Measurements from ENCODE around the gene DSC3.

Gene DSC3

DNA sequence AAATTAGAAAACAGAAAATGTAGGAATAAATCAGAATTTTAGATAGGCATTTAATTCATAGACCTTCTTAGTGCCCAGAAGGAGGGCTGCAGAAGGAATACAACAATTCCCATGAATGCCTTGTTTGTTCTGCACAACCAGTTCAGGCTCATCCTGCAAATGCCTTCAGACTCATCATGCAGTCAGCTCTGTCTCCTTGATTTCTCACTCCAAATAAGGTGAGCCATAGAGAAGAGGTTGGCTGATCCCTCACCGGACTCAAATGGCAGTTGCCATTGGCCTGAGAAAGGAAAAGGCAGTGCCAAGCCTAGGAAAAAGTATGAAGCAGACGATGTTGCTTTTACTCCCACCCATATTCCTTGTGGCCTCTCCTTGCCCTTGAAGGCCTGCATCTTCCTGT, 50.3 kb downstream of the DSC3 start:
- TF ChIP-seq, protein P1, sequence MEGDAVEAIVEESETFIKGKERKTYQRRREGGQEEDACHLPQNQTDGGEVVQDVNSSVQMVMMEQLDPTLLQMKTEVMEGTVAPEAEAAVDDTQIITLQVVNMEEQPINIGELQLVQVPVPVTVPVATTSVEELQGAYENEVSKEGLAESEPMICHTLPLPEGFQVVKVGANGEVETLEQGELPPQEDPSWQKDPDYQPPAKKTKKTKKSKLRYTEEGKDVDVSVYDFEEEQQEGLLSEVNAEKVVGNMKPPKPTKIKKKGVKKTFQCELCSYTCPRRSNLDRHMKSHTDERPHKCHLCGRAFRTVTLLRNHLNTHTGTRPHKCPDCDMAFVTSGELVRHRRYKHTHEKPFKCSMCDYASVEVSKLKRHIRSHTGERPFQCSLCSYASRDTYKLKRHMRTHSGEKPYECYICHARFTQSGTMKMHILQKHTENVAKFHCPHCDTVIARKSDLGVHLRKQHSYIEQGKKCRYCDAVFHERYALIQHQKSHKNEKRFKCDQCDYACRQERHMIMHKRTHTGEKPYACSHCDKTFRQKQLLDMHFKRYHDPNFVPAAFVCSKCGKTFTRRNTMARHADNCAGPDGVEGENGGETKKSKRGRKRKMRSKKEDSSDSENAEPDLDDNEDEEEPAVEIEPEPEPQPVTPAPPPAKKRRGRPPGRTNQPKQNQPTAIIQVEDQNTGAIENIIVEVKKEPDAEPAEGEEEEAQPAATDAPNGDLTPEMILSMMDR (IDR thresholded peaks at IDR 0.05; ENCODE audit: insufficient read depth, low read depth, low read length, missing control alignments): no peak
- H3K4me3 ChIP-seq (ENCODE audit: low read depth, low read length): no peak overlapping the region
- no peak for DNase-seq (ENCODE audit: low read depth)

DNA sequence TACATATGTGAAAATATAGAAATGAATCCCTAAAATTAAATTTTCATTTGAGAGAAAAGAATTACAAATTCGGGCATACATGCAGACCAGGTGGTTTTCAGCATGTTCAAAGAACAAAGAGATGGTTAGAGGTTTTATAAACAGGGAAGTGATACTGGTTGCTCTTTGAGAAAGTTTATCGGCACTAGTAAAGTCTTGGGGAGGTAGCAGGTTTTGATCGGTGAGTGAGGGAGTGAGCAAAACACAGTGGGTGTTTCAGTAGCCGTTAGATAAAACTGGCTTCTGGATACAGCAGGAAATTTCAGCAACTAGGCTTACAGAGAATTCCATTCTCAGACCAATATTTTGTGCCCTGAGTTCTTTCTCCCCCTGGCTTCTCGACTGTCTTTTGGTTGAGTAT, 51.1 kb downstream of the DSC3 start:
- TF ChIP-seq, protein P1 (IDR thresholded peaks at IDR 0.05; ENCODE audit: insufficient read depth, low read depth, low read length, missing control alignments): no peak
- DNase-seq (ENCODE audit: low read depth): peak; percentile 33
- no peak overlapping the region for H3K4me3 ChIP-seq (ENCODE audit: low read depth, low read length)

DNA sequence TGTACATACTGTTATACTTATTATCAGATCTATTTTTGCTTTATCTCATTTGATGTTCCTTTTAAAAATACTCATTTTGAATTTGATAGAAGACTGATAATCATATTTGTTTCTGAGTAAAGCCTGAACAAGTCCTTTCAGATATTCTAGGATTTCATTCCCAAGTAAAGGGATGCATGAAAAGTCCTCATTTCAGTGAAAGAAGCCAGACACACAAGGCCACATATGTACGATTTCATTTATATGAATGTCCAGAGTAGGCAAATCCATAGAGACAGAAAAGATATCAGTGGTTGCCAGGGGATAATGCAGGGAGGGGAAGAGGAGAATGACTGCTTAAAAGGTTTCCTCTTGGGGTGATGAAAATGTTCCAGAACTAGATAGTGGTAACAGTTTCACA, 53.4 kb downstream of the DSC3 start:
- H3K4me3 ChIP-seq (ENCODE audit: low read depth, low read length): no peak overlapping the region
- TF ChIP-seq, protein P1 (IDR thresholded peaks at IDR 0.05; ENCODE audit: insufficient read depth, low read depth, low read length, missing control alignments): no peak
- DNase-seq (ENCODE audit: low read depth): no peak

DNA sequence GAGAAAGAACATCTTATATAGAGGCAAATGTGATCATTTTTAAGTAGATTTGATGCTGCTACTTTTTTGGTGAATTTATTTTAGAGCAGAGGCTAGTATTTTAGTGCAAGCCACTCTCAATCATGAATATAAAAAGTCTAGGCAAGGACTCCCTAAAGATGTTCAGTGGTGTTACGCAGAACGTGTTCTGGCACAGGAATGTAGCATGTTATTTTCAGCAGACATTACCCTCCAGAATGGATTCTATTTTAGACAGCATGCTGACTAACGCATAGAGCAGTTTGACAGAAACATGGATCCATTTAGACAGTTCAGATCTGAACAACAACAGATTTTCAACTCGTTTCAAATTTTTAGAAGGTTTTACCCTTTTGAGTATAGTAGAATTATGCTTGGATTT, 54.1 kb downstream of the DSC3 start:
- TF ChIP-seq, protein P1 (IDR thresholded peaks at IDR 0.05; ENCODE audit: insufficient read depth, low read depth, low read length, missing control alignments): no peak
- DNase-seq (ENCODE audit: low read depth): no peak
- H3K4me3 ChIP-seq (ENCODE audit: low read depth, low read length): no peak overlapping the region

DNA sequence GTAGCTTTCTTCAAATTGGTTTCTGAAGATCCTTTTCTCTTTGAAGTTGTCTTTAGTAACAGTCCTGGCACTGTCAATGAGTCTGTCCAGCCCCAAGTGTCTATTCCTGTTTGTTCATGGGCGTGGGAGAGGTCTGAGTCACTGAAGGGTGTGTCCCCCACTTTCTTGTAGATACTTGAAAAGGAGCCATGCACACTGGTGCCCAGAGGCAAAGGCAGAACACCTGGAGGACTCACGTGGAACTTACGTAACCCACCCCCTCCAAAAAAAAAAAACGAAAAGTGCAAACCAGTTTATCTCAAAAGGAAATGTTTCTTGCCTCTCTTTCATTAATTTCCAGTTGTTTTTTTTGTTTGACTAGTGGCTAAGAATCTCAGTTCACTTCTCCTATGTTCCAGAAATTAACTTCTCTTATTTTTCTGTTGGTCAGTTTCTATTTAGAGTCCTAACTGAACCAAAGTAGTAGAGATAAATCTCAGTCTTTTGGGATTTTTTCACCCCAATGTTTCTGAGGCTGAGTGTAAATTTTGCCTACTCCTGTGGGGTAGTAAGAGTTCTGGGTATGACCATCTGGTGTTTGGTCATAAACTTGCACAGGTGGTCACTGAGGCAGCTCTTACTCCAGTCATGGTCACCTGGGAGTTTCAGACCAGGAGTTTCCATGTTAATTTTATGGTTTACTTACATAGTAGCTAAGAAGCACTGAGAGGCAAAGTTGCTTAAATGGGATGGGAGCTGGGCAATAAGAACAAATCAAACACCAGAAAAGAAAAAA, 54.9 kb downstream of the DSC3 start:
- peak; percentile 37 for DNase-seq (ENCODE audit: low read depth)
- no peak overlapping the region for H3K4me3 ChIP-seq (ENCODE audit: low read depth, low read length)

DNA sequence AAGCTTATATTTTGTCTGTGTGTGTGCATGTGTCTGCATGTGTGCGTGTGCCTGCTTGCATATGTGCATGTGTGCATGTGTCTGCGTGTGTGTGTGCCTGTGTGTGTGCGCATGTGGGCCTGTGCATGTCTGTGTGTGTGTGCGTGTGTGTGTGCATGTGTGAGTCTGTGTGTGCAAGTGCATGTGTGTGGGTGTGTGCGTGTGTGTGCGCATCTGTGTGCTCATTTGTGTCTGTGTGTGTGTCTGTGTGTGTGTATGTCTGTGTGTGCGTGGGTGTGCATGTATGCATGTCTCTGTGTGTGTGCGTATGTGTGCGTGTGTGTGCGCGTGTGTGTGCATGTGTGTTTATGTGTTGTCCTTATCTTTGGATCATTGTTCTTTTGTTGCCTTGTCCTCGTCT, 56.8 kb downstream of the DSC3 start:
- no peak for DNase-seq (ENCODE audit: low read depth)
- TF ChIP-seq, protein P1 (IDR thresholded peaks at IDR 0.05; ENCODE audit: insufficient read depth, low read depth, low read length, missing control alignments): no peak
- H3K4me3 ChIP-seq (ENCODE audit: low read depth, low read length): no peak overlapping the region

More for the DNA sequence above, 54.9 kb downstream of the DSC3 start:
- TF ChIP-seq, protein P1 (IDR thresholded peaks at IDR 0.05; ENCODE audit: insufficient read depth, low read depth, low read length, missing control alignments): no peak
